CD8-positive, alpha-beta memory T cell (primary cell): Measurements from ENCODE around the gene PREX1. TPM values are rescaled to one million over a fixed set of nuclear protein-coding genes. Genes with fewer than 3 reads are reported as not detected.

Experiments used
- CTCF ChIA-PET: fragments of 350-600 bp; sonication (Branson Sonifier 250); formaldehyde crosslinking; loops from one replicate; lab custom pipeline; 2021; ENCODE audit warnings: antibody characterized with exemption; lab: Charles Lee
- POLR2A ChIA-PET: fragments of 350-600 bp; sonication (Branson Sonifier 250); formaldehyde crosslinking; loops from one replicate; lab custom pipeline; 2021; ENCODE audit warnings: antibody characterized with exemption; lab: Charles Lee
- DNase-seq, 5 donors: peaks; one replicate each; pipeline versions ENCODE4 v3.0.0 to v3.0.0-alpha.2; 2020 to 2022; ENCODE audit warnings: mixed read lengths in 1 of 5
- H3K27ac ChIP-seq: one replicate; pipeline ENCODE4 v1.7.0; 2013; ENCODE audit warnings: low read depth, mild to moderate bottlenecking, low read length, moderate library complexity
- H3K27me3 ChIP-seq: 2 replicates; pipeline ENCODE4 v1.7.0; 2013; ENCODE audit warnings: low read length, mild to moderate bottlenecking; ENCODE audit not compliant: insufficient read depth, poor library complexity, severe bottlenecking
- H3K36me3 ChIP-seq: 2 replicates; pipeline ENCODE4 v1.7.0; 2013; ENCODE audit warnings: mild to moderate bottlenecking, low read length, moderate library complexity; ENCODE audit not compliant: insufficient read depth
- H3K4me1 ChIP-seq: 2 replicates; pipeline ENCODE4 v1.7.0; 2013; ENCODE audit warnings: mild to moderate bottlenecking, low read length, moderate library complexity; ENCODE audit not compliant: insufficient read depth
- H3K4me3 ChIP-seq: 2 replicates; pipeline ENCODE4 v1.7.0; 2013; ENCODE audit warnings: mild to moderate bottlenecking, low read length
- H3K9me3 ChIP-seq: 2 replicates; pipeline ENCODE4 v1.7.0; 2013; ENCODE audit warnings: mild to moderate bottlenecking, low read length
- H3K27ac Mint-ChIP-seq, 8 donors: one replicate each; pipeline ENCODE4 v1.8.0; 2020 to 2021; ENCODE audit warnings: mixed read lengths in 8 of 8, mild to moderate bottlenecking in 6 of 8, inconsistent platforms in 3 of 8, moderate library complexity in 3 of 8
- H3K27me3 Mint-ChIP-seq, 2 donors: one replicate each; pipeline ENCODE4 v1.8.0; 2020 to 2021; ENCODE audit warnings: mixed read lengths in 2 of 2, mild to moderate bottlenecking in 1 of 2, moderate library complexity in 1 of 2
- H3K36me3 Mint-ChIP-seq, 3 donors: one replicate each; pipeline ENCODE4 v1.8.0; 2020 to 2021; ENCODE audit warnings: mixed read lengths in 3 of 3, inconsistent platforms in 1 of 3, mild to moderate bottlenecking in 1 of 3
- H3K4me1 Mint-ChIP-seq, 3 donors: one replicate each; pipeline ENCODE4 v1.8.0; 2020 to 2021; ENCODE audit warnings: mixed read lengths in 3 of 3, inconsistent platforms in 1 of 3, mild to moderate bottlenecking in 1 of 3
- H3K4me3 Mint-ChIP-seq, 7 donors: one replicate each; pipeline ENCODE4 v1.8.0; 2020 to 2021; ENCODE audit warnings: mixed read lengths in 7 of 7, mild to moderate bottlenecking in 6 of 7, moderate library complexity in 4 of 7, inconsistent platforms in 2 of 7
- H3K9me3 Mint-ChIP-seq, 5 donors: one replicate each; pipeline ENCODE4 v1.8.0; 2020 to 2022; ENCODE audit warnings: mixed read lengths in 5 of 5, mild to moderate bottlenecking in 3 of 5, moderate library complexity in 2 of 5, inconsistent platforms in 1 of 5
- polyA plus RNA-seq: library from polyadenylated mRNA; unstranded; fragments of 300-500 nt; fragmentation: Illumina TruSeq; gene quantifications from one replicate; pipeline ENCODE4 v1.2.3, GENCODE V29; 2021
- total RNA-seq, 2 experiments: library from RNA; stranded (reverse); gene quantifications; one replicate each; pipeline ENCODE4 v1.2.3, GENCODE V29; 2021

The PREX1 gene
- total and polyA plus RNA-seq, 3 experiments from 2014 or later, result 89.5 to 90.5 (median 90.0) TPM

- Histone ChIP-seq H3K36me3 (peaks cover 4% of the 10 kb centered on the region), H3K27ac (peak overlapping the region; percentile 3), H3K27me3 (no peaks in the 10 kb centered on the region), H3K9me3 (no peaks in the 10 kb centered on the region), H3K4me1 (peaks cover 65% of the 10 kb centered on the region), H3K4me3 (peak overlapping the region; percentile 28)
- POLR2A ChIA-PET, result interaction anchor here (0.7 to 1.2 kb wide), 5 partner anchors 9 to 74 kb away, joined by 3 to 15 read pairs (median 3); no protein-coding TSS in a partner anchor
- Mint-ChIP-seq H3K4me3 (peak overlapping the region; percentile 21 to 88 (median 80)), H3K9me3 (peaks cover 0 to 4% (median 0%) of the 10 kb centered on the region in 5 donors), H3K27ac (peak overlapping the region; percentile 76 to 99 (median 90)), H3K36me3 (peaks cover 18 to 68% (median 19%) of the 10 kb centered on the region in 3 donors), H3K4me1 (peaks cover 80 to 94% (median 83%) of the 10 kb centered on the region in 3 donors), H3K27me3 (no peaks in the 10 kb centered on the region)
- DNase-seq, result peak; percentile 40 to 70 (median 48)
- CTCF ChIA-PET, result interaction anchor here (0.8 to 1.0 kb wide), 6 partner anchors 17 to 149 kb away, joined by 3 read pairs; no protein-coding TSS in a partner anchor
Measured at GRCh38 chr20:48750941-48751635, 76.7 kb downstream of the PREX1 start.

- Mint-ChIP-seq H3K9me3 (peaks cover 0 to 4% (median 0%) of the 10 kb centered on the region in 5 donors), H3K27ac (peak overlapping the region in 7 of 8 donors; percentile 34 to 99 (median 84)), H3K36me3 (peaks cover 13 to 65% (median 16%) of the 10 kb centered on the region in 3 donors), H3K27me3 (peaks cover 0 to 2% of the 10 kb centered on the region in 2 donors), H3K4me3 (peak overlapping the region in 5 of 7 donors; percentile 2 to 88 (median 44)), H3K4me1 (peaks cover 76 to 91% (median 80%) of the 10 kb centered on the region in 3 donors)
- no peak overlapping the region for H3K4me3 ChIP-seq
- no peak for DNase-seq
- H3K36me3 ChIP-seq, result peaks cover 4% of the 10 kb centered on the region
- H3K27me3 ChIP-seq, result no peaks in the 10 kb centered on the region
- H3K4me1 ChIP-seq, result peaks cover 65% of the 10 kb centered on the region
- H3K27ac ChIP-seq, result no peak overlapping the region
- ChIA-PET POLR2A (interaction anchor here (1.2 kb wide), 1 partner anchor 10 kb away, joined by 15 read pairs; no protein-coding TSS in a partner anchor), CTCF (interaction anchor here (0.8 to 0.9 kb wide), 2 partner anchors 17 to 48 kb away, joined by 3 read pairs; no protein-coding TSS in a partner anchor)
- no peaks in the 10 kb centered on the region for H3K9me3 ChIP-seq
Measured at GRCh38 chr20:48750376-48750775, 77.4 kb downstream of the PREX1 start.

- DNase-seq, result no peak
- peaks cover 9% of the 10 kb centered on the region for H3K36me3 ChIP-seq
- no peak overlapping the region for H3K27ac ChIP-seq
- Mint-ChIP-seq H3K27ac (peak overlapping the region; percentile 49 to 99 (median 88)), H3K9me3 (no peaks in the 10 kb centered on the region), H3K4me3 (peak overlapping the region in 3 of 7 donors; percentile 21 to 57 (median 53)), H3K4me1 (peaks cover 72 to 83% (median 78%) of the 10 kb centered on the region in 3 donors), H3K36me3 (peaks cover 8 to 65% (median 11%) of the 10 kb centered on the region in 3 donors), H3K27me3 (peaks cover 0 to 2% of the 10 kb centered on the region in 2 donors)
- no peaks in the 10 kb centered on the region for H3K9me3 ChIP-seq
- ChIA-PET CTCF (interaction anchor here (1.3 kb wide), 1 partner anchor 69 kb away, joined by 4 read pairs; no protein-coding TSS in a partner anchor), POLR2A (no interaction called here)
- peaks cover 65% of the 10 kb centered on the region for H3K4me1 ChIP-seq
- H3K4me3 ChIP-seq, result no peak overlapping the region
- no peaks in the 10 kb centered on the region for H3K27me3 ChIP-seq
Measured at GRCh38 chr20:48749437-48749836, 78.4 kb downstream of the PREX1 start.

- Mint-ChIP-seq H3K9me3 (no peaks in the 10 kb centered on the region), H3K27me3 (peaks cover 0 to 2% of the 10 kb centered on the region in 2 donors), H3K27ac (peak overlapping the region in 7 of 8 donors; percentile 73 to 99 (median 90)), H3K36me3 (peaks cover 9 to 68% (median 13%) of the 10 kb centered on the region in 3 donors), H3K4me1 (peaks cover 68 to 83% (median 73%) of the 10 kb centered on the region in 3 donors), H3K4me3 (peak overlapping the region in 5 of 7 donors; percentile 18 to 78 (median 51))
- Histone ChIP-seq H3K27ac (no peak overlapping the region), H3K9me3 (no peaks in the 10 kb centered on the region), H3K27me3 (no peaks in the 10 kb centered on the region), H3K36me3 (peaks cover 18% of the 10 kb centered on the region), H3K4me1 (peaks cover 56% of the 10 kb centered on the region), H3K4me3 (no peak overlapping the region)
- ChIA-PET POLR2A (interaction anchor here (0.8 kb wide), 1 partner anchor 8 kb away, joined by 3 read pairs; no protein-coding TSS in a partner anchor), CTCF (interaction anchor here (1.0 kb wide), 1 partner anchor 11 kb away, joined by 4 read pairs; no protein-coding TSS in a partner anchor)
- DNase-seq, result no peak
Measured at GRCh38 chr20:48748556-48748955, 79.2 kb downstream of the PREX1 start.

- Histone ChIP-seq H3K4me3 (no peak overlapping the region), H3K27ac (no peak overlapping the region), H3K27me3 (no peaks in the 10 kb centered on the region), H3K9me3 (no peaks in the 10 kb centered on the region), H3K36me3 (peaks cover 23% of the 10 kb centered on the region), H3K4me1 (peaks cover 50% of the 10 kb centered on the region)
- H3K9me3 Mint-ChIP-seq, result no peaks in the 10 kb centered on the region
- DNase-seq, result no peak
- POLR2A ChIA-PET, result interaction anchor here (0.8 kb wide), 1 partner anchor 8 kb away, joined by 3 read pairs; no protein-coding TSS in a partner anchor
- H3K36me3 Mint-ChIP-seq, result peaks cover 7 to 70% (median 18%) of the 10 kb centered on the region in 3 donors
- H3K4me3 Mint-ChIP-seq, result peak overlapping the region in 4 of 7 donors; percentile 23 to 68 (median 35)
- peaks cover 66 to 83% (median 72%) of the 10 kb centered on the region in 3 donors for H3K4me1 Mint-ChIP-seq
- CTCF ChIA-PET, result interaction anchor here (1.0 kb wide), 1 partner anchor 12 kb away, joined by 4 read pairs; no protein-coding TSS in a partner anchor
- peak overlapping the region; percentile 73 to 99 (median 90) for H3K27ac Mint-ChIP-seq
- peaks cover 0 to 4% of the 10 kb centered on the region in 2 donors for H3K27me3 Mint-ChIP-seq
Measured at GRCh38 chr20:48747840-48748414, 79.9 kb downstream of the PREX1 start.

- Mint-ChIP-seq H3K36me3 (peaks cover 5 to 72% (median 20%) of the 10 kb centered on the region in 3 donors), H3K9me3 (no peaks in the 10 kb centered on the region), H3K27me3 (peaks cover 0 to 4% of the 10 kb centered on the region in 2 donors), H3K4me3 (no peak overlapping the region), H3K27ac (peak overlapping the region in 5 of 8 donors; percentile 4 to 73 (median 58)), H3K4me1 (peaks cover 45 to 76% (median 54%) of the 10 kb centered on the region in 3 donors)
- ChIA-PET POLR2A (interaction anchor here (1.3 kb wide), 1 partner anchor 10 kb away, joined by 4 read pairs; no protein-coding TSS in a partner anchor), CTCF (no interaction called here)
- Histone ChIP-seq H3K36me3 (peaks cover 30% of the 10 kb centered on the region), H3K4me3 (no peak overlapping the region), H3K9me3 (no peaks in the 10 kb centered on the region), H3K4me1 (peaks cover 24% of the 10 kb centered on the region), H3K27ac (no peak overlapping the region), H3K27me3 (no peaks in the 10 kb centered on the region)
- DNase-seq, result no peak
Measured at GRCh38 chr20:48745330-48745729, 82.5 kb downstream of the PREX1 start.

- H3K4me1 ChIP-seq, result peaks cover 24% of the 10 kb centered on the region
- peaks cover 5 to 81% (median 20%) of the 10 kb centered on the region in 3 donors for H3K36me3 Mint-ChIP-seq
- H3K27ac ChIP-seq, result no peak overlapping the region
- H3K27me3 Mint-ChIP-seq, result peaks cover 0 to 4% of the 10 kb centered on the region in 2 donors
- H3K4me1 Mint-ChIP-seq, result peaks cover 45 to 76% (median 54%) of the 10 kb centered on the region in 3 donors
- no peak for DNase-seq
- POLR2A ChIA-PET, result interaction anchor here (1.3 kb wide), 1 partner anchor 9 kb away, joined by 4 read pairs; no protein-coding TSS in a partner anchor
- CTCF ChIA-PET, result no interaction called here
- peaks cover 30% of the 10 kb centered on the region for H3K36me3 ChIP-seq
- no peaks in the 10 kb centered on the region for H3K9me3 ChIP-seq
- H3K4me3 ChIP-seq, result no peak overlapping the region
- peak overlapping the region in 2 of 8 donors; percentile 30 to 34 for H3K27ac Mint-ChIP-seq
- no peak overlapping the region for H3K4me3 Mint-ChIP-seq
- no peaks in the 10 kb centered on the region for H3K27me3 ChIP-seq
- H3K9me3 Mint-ChIP-seq, result no peaks in the 10 kb centered on the region
Measured at GRCh38 chr20:48744515-48744914, 83.3 kb downstream of the PREX1 start.
